GM21447 (cell line): ENCODE results near the gene NRTN.

ENCODE experiments used
- ATAC-seq: cut with Tn5 transposase; IDR thresholded peaks from one replicate; pipeline ENCODE4 v1.9.1; 2021; ENCODE audit not compliant: unreplicated experiment

The NRTN gene

DNA sequence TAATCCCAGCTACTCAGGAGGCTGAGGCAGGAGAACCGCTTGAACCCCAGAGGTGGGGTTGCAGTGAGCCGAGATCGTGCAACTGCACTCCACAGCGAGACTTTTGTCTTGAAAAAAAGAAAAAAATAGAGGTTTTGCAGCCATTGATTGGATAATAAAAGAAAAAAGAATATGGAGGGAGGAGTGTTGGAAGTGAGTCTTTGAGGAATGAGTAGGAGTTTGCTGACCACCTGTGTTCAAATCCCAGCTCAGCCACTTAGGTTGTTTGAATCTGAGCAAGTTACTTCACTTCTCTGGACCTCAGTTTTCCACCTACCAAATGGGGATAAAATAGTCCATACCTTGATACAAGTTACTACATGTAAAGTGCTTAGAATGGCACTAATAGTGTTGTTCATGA, 6.2 kb downstream of the NRTN start:
- no peak for ATAC-seq

DNA sequence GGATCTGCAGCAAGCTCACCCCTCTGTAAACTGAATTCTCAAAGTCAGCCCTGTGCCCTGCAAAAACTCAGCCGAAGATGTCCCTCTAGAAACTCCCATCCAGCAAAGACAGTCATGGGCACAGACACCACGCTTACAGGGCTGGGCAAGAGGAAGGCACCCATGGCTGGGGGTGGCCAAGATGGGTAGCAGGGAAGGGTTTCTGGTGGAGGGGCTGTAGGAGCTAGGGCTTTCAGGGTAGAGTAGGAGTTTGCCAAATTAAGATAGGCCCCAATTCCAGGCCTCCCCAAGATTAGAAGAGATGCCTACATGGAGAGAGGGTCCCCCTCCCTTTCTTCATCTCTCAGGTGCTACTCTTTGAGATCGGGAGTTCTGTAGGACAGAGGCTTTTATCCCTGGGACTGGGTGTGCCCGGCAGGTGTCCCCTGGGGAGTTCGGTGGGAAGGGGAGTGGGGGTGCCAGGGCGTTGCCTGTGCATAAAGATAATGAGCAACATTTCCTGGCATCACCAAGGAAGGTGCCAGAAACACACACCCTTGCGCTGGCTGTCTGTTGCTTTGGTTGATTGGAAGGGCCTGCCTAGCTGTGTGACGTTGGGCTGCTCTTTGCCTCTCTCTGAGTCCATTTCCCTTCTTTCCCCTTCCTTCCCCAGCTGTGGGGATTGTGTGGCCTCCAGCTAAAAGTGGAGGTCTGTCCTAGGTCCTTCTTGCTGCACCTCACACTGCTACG, 9.4 kb downstream of the NRTN start:
- no peak for ATAC-seq

DNA sequence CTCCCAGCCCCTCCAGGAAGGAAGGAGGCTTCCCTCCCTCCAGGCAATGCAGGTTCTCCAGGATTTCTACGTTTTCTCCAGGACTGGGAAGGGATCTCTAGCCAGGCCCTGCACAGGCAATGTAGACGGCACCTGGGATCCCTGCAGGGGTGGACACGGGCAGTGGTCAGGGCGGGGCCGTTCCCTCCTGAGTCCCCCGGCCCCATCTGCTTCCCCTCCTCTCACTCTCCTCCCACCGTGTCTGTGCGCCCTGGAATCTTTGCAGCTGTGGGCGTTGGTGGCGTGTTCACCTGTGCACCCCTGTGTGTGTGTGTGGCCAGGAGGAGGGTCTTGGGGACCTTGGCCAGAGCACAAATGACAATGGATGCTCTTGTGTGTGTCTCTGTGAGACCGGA, 10.0 kb downstream of the NRTN start:
- no peak for ATAC-seq

DNA sequence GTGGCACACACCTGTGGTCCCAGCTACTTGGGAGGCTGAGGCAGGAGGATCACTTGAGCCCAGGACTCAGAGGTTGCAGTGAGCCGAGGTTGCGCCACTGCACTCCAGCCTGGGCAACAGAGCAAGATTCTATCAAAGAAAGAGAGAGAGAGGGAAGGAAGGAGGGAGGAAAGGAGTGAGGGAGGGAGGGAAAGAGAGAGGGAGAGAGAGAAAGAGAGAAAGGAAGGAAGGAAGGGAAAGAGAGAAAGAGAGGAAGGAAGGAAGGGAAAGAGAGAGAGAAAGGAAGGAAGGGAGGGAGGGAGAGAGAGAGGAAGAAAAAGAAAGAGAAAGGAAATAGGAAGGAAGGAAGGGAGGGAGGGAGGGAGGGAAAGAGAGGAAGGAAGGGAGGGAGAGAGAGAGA, 12.4 kb downstream of the NRTN start:
- no peak for ATAC-seq

DNA sequence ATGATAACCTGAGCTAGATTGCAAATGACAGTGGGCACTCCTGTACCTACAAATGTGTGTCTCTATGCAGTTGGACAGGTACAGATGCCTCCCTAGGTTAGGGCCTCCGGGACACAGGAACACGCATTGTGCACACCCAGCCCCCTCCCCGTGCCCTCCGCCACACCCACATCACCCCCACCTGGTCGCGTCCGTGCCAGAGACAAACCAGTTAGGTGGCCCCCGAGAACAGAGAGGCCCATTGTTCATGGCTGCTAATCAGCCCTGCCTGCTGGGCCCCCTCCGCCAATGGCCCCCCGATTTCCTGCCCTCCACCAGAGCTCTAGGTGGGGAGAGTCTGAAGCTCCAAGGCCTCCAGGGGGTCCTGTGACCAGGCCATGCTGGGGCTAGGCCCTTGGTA, 13.7 kb downstream of the NRTN start:
- no peak for ATAC-seq

DNA sequence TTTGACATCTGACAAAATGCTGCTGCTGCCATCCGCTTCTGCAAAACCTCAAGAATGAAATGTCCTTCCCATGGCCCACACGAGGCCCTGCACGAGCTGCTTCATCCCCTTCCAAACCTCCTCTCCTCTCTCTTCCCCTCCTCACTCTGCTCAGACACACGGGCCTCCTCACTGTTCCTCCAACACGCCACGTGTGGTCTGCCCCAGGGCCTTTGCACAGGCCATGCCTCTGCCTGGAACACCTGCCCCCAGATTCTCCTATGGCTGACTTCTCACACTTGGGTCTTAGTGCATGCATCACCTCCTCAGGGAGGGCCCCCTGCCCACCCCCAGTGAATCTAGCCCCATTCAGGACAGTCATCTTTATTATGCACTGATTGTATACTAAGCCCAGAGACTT, 15.9 kb downstream of the NRTN start:
- no peak for ATAC-seq

DNA sequence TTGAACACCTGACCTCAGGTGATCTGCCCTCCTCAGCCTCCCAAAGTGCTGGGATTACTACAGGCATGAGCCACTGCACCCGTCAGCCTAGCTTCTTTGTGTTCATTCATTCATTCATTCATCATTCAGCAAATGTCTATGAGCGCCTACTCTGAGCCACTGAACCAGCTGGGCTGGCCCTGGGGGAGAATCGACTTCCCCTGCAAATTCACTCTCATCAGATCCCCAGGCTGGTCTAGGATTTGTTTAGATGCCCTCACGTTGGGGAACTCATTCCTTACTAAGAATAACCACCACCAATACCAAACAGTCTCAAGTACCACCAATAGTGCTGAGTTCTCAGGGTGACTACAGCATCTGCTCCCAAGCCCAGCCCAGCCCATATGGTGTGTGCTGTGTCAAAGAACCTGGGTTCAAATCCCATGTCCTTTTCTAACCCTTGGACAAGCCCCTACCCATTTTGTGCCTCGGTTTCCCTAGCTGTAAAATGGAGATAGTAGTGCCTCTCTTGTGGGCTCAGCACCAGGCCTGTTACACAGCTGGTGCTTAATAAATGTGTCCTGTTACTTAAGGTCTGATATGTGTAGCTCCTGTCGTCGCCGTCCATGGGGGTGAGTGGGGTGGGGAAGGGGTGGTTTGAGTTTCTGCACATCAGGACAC, 16.8 kb downstream of the NRTN start:
- ATAC-seq: no peak

GRCh38 chr19:5822181-5822844, 17.4 kb downstream of the NRTN start:
- no peak for ATAC-seq

GRCh38 chr19:5823579-5824281, 18.9 kb downstream of the NRTN start:
- ATAC-seq: no peak

- no peak for ATAC-seq
Measured at GRCh38 chr19:5824751-5825150, 19.9 kb downstream of the NRTN start.

GRCh38 chr19:5825178-5825577, 20.3 kb downstream of the NRTN start:
- no peak for ATAC-seq

GRCh38 chr19:5826531-5827341, 21.9 kb downstream of the NRTN start:
- no peak for ATAC-seq

DNA sequence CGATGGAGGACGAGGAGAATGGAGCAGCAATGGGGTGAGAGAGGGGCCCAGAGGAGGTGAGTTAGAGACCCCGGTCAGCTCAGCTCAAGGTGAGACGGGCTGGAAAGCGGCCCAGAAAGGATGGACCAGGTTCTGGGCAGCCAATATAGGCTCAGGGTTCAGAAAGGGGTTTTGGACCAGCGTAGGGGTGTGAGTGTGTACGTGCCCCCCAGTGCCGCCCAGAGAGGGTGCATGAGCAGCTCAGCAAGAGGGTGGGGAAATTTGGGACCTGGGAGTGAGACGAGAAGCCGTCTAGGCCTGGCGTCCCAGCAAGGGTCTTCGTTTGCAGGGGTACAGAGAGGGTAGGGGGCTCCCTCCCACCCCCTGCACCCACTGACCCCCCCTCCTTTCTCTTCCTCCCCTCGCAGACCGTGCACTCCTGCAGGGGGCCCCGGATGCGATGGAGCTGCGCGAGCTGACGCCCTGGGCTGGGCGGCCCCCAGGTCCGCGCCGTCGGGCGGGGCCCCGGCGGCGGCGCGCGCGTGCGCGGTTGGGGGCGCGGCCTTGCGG, 22.5 kb downstream of the NRTN start:
- no peak for ATAC-seq

DNA sequence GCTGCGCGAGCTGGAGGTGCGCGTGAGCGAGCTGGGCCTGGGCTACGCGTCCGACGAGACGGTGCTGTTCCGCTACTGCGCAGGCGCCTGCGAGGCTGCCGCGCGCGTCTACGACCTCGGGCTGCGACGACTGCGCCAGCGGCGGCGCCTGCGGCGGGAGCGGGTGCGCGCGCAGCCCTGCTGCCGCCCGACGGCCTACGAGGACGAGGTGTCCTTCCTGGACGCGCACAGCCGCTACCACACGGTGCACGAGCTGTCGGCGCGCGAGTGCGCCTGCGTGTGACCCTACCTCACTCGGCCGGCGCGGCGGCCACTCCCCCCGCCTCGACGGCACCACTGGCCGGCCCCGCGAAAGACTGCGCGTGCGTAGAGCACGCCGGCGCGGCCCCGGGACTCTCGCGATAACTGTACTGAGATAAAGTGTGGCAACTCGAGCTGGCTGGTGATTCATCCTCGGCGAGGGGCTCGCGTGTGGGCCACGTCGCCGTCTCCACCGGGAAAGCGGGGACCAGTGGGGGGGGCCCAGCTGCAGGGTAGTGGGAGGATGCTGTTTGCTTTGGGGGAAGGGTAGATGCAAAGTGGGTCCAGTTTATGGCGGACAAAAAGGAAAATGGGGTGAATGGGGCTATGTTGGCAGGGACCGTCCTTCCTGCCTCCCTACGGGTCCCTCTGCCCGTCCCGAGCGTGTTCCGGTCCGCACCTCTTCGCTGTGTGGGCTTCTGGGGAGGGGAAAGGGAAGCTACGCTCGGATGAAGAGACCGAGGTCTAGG, 23.2 kb downstream of the NRTN start:
- peak; percentile 59 for ATAC-seq

DNA sequence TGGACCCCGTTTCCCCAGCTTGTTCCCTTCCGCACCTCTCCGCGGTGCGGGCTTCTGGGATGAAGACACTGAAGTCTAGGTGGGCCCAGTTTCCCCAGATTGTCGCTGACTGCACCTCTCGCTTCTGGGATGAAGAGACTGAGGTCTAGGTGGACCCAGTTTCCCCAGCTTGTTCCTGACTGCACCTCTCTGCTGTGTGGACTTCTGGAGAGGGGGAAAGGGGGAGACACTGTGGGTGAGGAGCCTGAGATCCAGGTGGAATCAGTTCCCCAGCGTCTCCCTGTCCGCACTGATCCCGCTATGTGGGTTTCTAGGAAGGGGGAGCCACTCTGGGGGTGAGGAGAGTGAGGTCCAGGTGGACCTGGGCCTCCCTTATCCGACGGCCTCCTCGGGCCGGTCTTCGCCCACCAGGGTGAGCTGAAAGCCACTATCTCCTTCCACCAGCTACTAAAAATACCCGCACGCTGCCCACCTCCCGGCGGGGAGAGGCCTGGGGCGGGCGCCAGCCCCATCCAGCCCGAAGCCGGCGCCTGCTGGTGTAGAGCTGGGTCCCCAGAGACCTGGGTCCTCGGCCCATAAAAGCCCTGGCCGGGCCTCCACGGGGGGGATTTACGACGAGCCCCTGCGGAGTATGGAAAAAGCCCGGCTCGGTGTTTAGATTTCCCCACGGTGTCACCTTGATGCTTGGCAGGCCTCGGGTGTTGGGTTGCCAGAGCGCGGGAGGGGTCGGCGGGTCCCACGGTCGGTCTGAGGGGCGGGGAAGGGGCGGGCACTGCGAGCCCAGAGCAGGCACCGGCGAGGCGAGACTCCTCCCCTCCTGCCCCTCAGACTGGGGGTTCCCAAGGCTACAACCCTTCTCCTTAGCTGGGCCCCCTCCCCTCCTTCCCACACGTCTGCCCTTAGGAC, 24.0 kb downstream of the NRTN start:
- no peak for ATAC-seq

DNA sequence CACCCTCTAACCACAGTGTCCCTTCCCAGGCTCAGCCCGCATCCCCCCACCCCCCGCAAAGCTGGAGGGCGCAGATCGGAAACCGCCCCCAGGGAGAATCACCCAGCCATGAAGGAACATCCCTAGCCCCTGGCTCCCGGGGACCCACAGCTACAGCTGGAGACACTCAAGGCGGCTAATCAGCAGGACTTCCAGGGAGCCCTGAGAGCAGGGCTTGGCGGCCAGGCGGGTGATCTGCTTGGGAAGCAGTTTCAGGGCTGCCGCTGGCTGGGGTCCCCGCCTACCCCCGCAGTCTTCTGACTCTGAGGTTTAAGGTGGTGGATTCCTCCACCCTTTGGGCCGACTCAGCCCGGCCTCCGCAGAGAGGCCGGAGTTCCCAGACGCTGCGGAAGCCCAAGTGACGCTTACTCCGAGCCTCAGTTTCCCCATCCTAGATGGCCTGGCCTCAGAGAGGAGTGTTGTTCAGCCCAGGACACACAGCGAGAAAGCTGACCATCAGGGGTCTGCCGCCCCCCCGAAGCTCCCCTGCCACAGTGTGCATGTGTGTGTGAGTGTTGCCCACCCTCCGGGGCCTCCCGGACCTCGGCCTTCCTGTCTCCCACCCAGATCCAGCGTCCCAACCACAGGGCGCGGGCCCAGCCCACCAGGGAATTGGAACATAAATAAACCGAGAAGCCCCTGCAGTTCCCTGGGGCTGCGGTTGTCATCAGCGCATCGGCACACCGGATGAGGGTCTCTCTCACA, 24.9 kb downstream of the NRTN start:
- no peak for ATAC-seq

GRCh38 chr19:5831159-5831558, 26.3 kb downstream of the NRTN start:
- no peak for ATAC-seq

DNA sequence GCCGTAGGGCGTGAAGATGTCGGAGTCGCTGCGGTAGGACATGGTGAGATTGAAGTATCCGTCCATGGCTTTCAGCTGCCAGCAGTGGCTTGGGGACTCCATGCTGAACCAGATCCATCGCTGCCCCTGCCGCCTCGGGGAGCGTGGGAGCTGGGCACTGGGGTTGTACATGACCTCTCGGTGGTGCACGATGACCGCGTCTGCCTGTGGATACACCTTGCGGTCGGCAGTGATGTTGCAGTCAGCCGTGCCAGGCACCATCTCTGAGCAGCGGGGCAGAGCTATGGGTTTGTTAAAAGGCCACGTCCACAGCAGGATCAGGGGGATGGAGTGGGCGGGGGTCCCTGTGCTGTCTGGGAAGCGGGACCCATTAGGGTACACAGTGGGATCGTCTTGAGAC, 27.2 kb downstream of the NRTN start:
- no peak for ATAC-seq
